ENCODE data around the gene ALDH1A3.
A peak's percentile ranks its signal among the peaks of the same experiment; 100 is the strongest.

Gene ALDH1A3

GRCh38 chr15:100939791-100940190 lies 60.2 kb downstream of the ALDH1A3 start:
- no peak overlapping the region for H3K27ac ChIP-seq
- no peak overlapping the region for H3K4me3 ChIP-seq

DNA sequence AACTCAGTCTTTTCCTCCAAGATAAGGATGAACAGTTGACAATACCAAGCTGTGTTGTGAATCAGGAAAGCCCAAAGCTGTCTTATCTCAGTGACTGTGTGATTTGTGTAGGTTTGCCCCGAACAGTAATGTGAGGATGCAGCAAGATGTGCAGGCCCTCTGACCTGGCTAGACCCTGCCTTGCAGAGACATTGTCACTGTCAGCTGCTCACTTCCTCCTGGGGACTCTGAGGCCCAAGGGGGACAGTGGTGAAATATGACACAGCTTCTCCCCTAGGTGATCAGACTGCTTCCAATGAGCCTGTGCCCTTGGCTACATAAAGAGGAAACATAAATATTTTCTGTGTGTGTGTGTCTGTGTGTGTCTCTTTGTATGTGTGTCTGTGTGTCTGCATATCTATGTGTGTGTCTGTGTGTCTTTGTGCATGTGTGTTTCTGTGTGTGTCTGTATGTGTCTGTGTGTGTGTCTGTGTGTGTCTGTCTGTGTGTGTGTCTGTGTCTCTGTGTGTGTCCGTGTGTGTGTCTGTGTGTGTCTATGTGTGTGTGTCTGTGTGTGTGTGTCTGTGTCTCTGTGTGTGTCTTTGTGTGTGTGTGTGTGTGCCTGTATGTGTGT lies 61.2 kb downstream of the ALDH1A3 start:
- no peak overlapping the region for H3K27ac ChIP-seq

DNA sequence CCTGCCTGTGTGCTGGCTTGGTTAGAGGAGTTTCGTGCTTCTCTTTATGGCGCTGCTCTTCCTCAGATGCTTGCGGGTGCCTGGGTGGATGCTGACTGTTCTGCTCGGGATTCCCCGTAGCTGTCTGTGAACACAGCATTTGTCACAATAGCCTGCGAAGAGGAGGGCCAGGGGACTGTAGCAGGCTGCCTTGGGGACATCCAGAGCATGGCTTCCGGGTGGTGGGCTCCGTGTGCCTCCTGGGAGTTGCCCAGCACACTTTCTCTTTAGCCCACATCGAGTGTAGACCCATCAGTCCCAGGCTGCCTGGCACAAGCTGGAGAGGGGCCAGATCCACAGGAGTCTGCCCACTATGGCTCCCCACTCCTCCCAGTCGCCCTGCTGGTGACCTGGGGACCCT lies 61.9 kb downstream of the ALDH1A3 start:
- Histone ChIP-seq H3K4me3 (no peak overlapping the region), H3K27ac (peak overlapping the region in 1 of 21 experiments; percentile 16)

More for the DNA sequence above, 61.2 kb downstream of the ALDH1A3 start:
- H3K4me3 ChIP-seq = no peak overlapping the region

DNA sequence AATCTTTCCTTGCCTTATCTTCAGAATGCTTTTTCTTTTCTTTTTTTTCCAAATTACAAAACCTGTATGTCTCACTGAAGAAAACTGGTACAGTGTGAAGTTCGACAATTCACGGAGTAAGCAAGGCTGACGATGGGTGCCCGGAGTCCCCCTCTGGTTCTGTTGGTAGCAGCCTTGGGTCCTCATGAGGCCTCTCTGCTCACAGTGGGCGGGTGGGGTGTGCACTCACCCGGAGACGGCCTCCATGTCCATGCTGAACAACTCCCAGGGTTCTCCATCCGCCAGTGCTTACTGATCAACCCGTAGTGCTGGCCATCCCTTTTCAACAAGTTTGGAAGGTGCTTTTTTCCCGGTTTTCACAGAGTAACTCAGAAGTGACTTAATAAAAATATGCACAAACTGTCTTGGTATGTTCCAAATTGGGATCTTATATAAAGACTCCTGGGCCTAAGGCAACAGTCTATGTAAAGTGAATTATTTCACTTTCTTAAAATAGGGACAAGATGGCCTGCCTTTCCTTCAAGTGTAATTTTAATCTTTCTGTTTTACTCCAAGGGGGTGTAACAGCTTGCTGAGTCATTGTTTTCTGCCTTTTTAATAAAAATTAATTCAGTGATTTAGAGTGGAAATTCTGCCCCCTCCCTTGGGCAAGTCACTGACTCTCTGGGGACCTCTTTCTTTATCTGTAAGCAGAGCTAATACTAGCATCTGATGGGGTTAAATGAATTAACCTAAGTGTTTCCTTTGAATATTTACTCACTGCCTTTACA lies 63.2 kb downstream of the ALDH1A3 start:
- Histone ChIP-seq H3K4me3 (no peak overlapping the region), H3K27ac (peak overlapping the region in 1 of 21 experiments; percentile 31)

GRCh38 chr15:100944244-100944895 lies 64.7 kb downstream of the ALDH1A3 start:
- H3K27ac ChIP-seq = peak overlapping the region in 3 of 21 experiments; percentile 17 to 61 (median 31)
- H3K4me3 ChIP-seq = no peak overlapping the region

DNA sequence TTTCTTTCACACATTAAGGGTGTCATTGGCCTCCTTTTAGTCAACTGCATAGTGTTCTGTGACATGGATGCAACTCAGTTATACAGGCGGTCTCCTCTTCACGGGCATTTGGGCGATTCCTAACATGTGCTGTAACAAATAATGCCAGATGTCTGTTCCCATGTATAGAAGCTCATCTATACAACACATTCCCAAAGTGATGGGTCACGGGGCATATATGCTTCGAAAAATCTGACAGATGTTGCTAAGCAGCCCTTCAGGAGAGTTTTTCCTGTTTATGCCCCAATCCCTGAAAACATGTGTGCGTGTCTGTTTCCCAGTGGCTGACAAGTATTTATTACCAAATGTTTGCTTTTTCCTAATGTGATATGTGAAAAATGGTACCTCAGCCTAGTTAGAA lies 65.4 kb downstream of the ALDH1A3 start:
- no peak overlapping the region for H3K27ac ChIP-seq
- no peak overlapping the region for H3K4me3 ChIP-seq

GRCh38 chr15:100947760-100948429 lies 68.3 kb downstream of the ALDH1A3 start:
- no peak overlapping the region for H3K4me3 ChIP-seq
- H3K27ac ChIP-seq = peak overlapping the region in 1 of 21 experiments; percentile 25

GRCh38 chr15:100948430-100948762 lies 68.8 kb downstream of the ALDH1A3 start:
- Histone ChIP-seq H3K27ac (peak overlapping the region in 1 of 21 experiments; percentile 25), H3K4me3 (no peak overlapping the region)

DNA sequence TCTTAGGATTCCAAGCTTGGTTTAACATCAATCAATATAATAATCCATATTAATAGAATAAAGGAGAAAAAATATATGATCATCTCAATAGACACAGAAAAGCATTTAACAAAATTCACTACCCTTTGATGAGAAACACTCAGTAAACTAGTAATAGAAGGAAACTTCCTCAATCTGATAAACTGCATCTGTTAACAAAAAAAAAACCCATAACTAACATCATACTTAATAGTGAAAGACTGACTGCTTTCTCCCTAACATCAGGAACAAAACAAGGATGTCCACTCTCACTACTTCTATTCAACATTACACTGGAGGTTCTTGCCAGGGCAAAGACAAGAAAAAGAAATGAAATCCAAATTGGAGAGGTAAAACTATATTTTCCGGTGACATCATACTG lies 70.1 kb downstream of the ALDH1A3 start:
- H3K27ac ChIP-seq = no peak overlapping the region

DNA sequence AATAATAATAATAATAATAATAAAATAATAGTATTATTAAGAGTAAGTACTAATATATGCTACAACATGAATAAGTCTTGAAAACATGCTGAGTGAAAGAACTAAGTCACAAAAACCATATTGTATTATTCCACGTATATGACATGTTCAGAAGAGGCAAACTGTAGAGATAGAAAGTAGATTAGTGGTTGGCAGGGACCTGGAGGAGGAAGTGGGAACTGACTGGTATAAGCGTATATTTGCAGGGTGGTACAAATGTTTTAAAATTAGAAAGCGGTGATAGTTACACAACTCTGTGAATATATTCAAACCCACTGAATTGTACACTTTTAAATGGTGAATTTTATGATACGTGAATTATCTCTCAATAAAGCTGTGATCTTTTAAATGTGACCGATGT lies 72.3 kb downstream of the ALDH1A3 start:
- H3K4me3 ChIP-seq = no peak overlapping the region
- H3K27ac ChIP-seq = no peak overlapping the region

More for the DNA sequence above, 70.1 kb downstream of the ALDH1A3 start:
- H3K4me3 ChIP-seq = no peak overlapping the region

GRCh38 chr15:100952566-100952965 lies 72.9 kb downstream of the ALDH1A3 start:
- Histone ChIP-seq H3K27ac (no peak overlapping the region), H3K4me3 (no peak overlapping the region)

DNA sequence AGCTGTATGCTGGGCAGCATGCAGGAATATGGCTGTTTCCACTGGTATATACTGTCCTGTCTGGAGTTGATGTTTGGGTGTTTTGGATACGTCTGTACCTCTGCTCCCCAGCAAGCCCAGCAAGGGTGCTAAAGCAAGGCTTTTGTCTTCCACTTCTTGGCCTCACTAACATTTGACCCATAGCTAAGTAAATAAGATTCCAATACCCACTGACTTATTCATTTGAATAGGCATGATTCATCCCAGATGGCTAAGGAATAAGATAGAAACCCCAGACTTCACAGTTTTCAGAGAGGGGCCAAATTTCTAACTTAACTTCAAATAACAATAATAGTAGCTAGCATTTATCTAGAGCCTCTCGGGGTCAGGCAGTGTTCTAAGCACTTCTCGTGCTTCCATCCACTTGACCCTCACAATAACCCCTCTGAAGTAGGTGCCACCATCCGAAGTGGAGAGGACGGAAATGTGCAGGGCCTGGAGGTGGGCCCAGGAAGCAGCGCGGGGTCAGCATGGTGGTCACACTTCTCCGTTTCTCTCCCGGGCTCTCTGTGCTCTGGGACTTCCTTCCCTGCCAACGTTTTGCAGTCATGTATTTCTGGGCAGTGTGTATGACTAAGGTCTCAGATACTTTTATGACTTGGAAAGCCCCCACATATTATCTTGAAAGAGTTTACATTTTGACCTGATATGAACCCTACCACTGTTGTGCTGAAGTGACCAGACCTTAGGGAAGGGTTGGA lies 78.9 kb downstream of the ALDH1A3 start:
- Histone ChIP-seq H3K27ac (peak overlapping the region in 14 of 21 experiments; percentile 2 to 71 (median 44)), H3K4me3 (no peak overlapping the region)

DNA sequence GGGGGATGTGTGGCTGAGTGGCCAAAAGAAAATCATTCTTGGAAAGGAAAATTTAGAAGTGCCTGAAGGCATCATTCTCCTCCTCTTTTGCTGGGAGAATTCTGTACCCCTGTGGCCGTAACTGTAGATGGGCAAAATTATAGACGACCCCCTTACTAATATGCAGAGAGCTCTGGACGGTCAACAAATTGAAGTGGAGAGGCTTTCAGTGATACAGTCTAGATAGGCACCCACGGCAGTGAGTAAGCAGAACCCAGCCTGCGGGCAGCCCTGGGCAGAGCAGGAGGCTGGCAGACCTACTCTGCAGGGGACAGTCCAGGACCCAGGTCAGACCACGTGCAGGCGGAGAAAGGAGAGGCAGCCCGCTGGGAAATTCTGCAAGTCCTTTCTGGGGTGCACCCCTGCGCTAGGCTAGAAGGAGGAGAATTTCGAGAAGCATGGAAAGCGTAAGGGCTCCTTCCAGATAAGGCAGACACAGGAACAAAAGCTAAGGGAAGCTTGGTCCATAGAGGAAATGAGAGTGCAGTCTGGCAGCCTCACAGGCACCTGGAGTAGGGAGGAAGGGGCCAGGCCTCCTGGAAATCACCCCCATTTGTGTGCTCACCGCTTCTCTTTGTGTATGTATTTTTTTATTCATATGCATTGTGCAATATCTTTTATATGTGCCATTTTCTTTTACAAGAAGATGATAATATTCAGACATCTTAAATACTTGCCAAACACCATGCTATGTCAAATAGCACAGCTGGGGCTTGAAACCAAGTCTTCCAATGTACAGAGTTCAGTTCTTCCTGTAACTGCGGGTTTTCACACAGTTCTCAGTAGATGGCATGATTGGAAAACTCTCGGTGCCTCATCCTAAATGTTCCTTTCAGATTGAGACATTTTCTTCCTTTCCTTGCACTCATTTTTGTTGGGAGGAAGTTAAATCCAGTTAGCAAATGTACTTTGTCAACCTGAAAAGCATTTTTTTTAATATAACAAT lies 79.7 kb downstream of the ALDH1A3 start:
- Histone ChIP-seq H3K4me3 (no peak overlapping the region), H3K27ac (peak overlapping the region in 10 of 21 experiments; percentile 2 to 71 (median 48))

Measured in skin epidermis (tissue), 12 donors.